ENCODE measurements around the gene ADAP2. TPM values are rescaled to one million over a fixed set of nuclear protein-coding genes. Genes with fewer than 3 reads are reported as not detected.

The ADAP2 gene
- total RNA-seq, 1 donor from 2014 or later = 62.4 TPM

Other genes starting within 250 kb of the ADAP2 start
- 4.6 TPM for gene CRLF3, start 97.3 kb upstream of the ADAP2 start, total RNA-seq (ENCODE audit: insufficient read depth, low replicate concordance)
- gene ATAD5, start 90.0 kb upstream of the ADAP2 start, total RNA-seq (ENCODE audit: insufficient read depth, low replicate concordance) = 5.8 TPM
- gene TEFM, start 15.7 kb upstream of the ADAP2 start, total RNA-seq (ENCODE audit: insufficient read depth, low replicate concordance) = 23.8 TPM
- gene RNF135, start 49.1 kb downstream of the ADAP2 start, total RNA-seq (ENCODE audit: insufficient read depth, low replicate concordance) = 14.0 TPM
- gene NF1, start 173.0 kb downstream of the ADAP2 start, total RNA-seq (ENCODE audit: insufficient read depth, low replicate concordance) = 65.0 TPM

Measured in umbilical cord (tissue), 1 donor.